Endodermal cell (in vitro differentiated cells): ENCODE results near the gene RPL7L1. TPM values are rescaled to one million over a fixed set of nuclear protein-coding genes. Genes with fewer than 3 reads are reported as not detected.
A peak's percentile ranks its signal among the peaks of the same experiment; 100 is the strongest.

Source experiments
- DNase-seq: peaks from one replicate; pipeline ENCODE4 v3.0.0-alpha.2; 2017
- H3K27ac ChIP-seq: 2 replicates; pipeline ENCODE4 v1.5.1; 2013; ENCODE audit warnings: mild to moderate bottlenecking, low read depth, low read length, moderate library complexity
- H3K27me3 ChIP-seq: 2 replicates; pipeline ENCODE4 v1.6.1; 2013; ENCODE audit warnings: mild to moderate bottlenecking, low read length, moderate library complexity; ENCODE audit not compliant: insufficient read depth, control insufficient read depth, poor library complexity, severe bottlenecking
- H3K36me3 ChIP-seq: 2 replicates; pipeline ENCODE4 v1.7.0; 2013; ENCODE audit warnings: mild to moderate bottlenecking, low read length, moderate library complexity; ENCODE audit not compliant: control insufficient read depth, insufficient read depth
- H3K4me1 ChIP-seq: one replicate; pipeline ENCODE4 v1.7.0; 2013; ENCODE audit warnings: low read length; ENCODE audit not compliant: control insufficient read depth, insufficient read depth
- H3K4me3 ChIP-seq: 2 replicates; pipeline ENCODE4 v1.5.1; 2013; ENCODE audit warnings: mild to moderate bottlenecking, low read length, moderate library complexity
- H3K9ac ChIP-seq: 2 replicates; pipeline ENCODE4 v1.6.1; 2013; ENCODE audit warnings: mild to moderate bottlenecking, low read length, moderate library complexity; ENCODE audit not compliant: poor library complexity, severe bottlenecking; ENCODE audit errors: extremely low read depth
- H3K9me3 ChIP-seq: 2 replicates; pipeline ENCODE4 v1.6.1; 2013; ENCODE audit warnings: mild to moderate bottlenecking, low read length, moderate library complexity; ENCODE audit not compliant: control insufficient read depth
- H3K27ac Mint-ChIP-seq: 2 replicates; pipeline ENCODE4 v1.8.0; 2020; ENCODE audit warnings: mixed read lengths
- H3K27me3 Mint-ChIP-seq: 2 replicates; pipeline ENCODE4 v1.8.0; 2021; ENCODE audit warnings: mild to moderate bottlenecking, mixed read lengths; ENCODE audit not compliant: insufficient read depth
- H3K36me3 Mint-ChIP-seq: 2 replicates; pipeline ENCODE4 v1.8.0; 2020; ENCODE audit warnings: low read depth, mixed read lengths
- H3K4me1 Mint-ChIP-seq: 2 replicates; pipeline ENCODE4 v1.8.0; 2020; ENCODE audit warnings: mixed read lengths
- H3K4me3 Mint-ChIP-seq: 2 replicates; pipeline ENCODE4 v1.8.0; 2020; ENCODE audit warnings: mild to moderate bottlenecking, moderate library complexity, mixed read lengths
- H3K9me3 Mint-ChIP-seq: 2 replicates; pipeline ENCODE4 v1.8.0; 2020; ENCODE audit warnings: mild to moderate bottlenecking, mixed read lengths
- CTCF ChIP-seq: fragments of 200-600 bp; sonication (generic); conservative IDR thresholded peaks from 2 replicates; pipeline ENCODE4 v1.5.0; 2021; ENCODE audit warnings: antibody characterized with exemption, mild to moderate bottlenecking
- WGBS, 2 experiments: methylation state at CpG; one replicate each; pipeline versions ENCODE4 v1.1.5 to v1.1.7; 2013; ENCODE audit warnings: missing lambda C conversion rate in 2 of 2, mixed read lengths in 1 of 2; ENCODE audit not compliant: insufficient coverage in 1 of 2, insufficient read length in 1 of 2; 5-methylcytosine and 5-hydroxymethylcytosine counted together
- total RNA-seq, 2 donors: library from RNA; stranded (reverse); fragmentation: NEBNext Ultra II Directional in 1 of 2; extraction: Animal tissue kit (Norgen Biotek cat#: 25700) in 1 of 2; gene quantifications; 2 replicates in 1 of 2; 3 replicates in 1 of 2; pipeline ENCODE4 v1.2.1, GENCODE V29; 2021

Gene RPL7L1
- total RNA-seq, 2 donors from 2014 or later: 112 to 114 TPM

GRCh38 chr6:42921801-42922200, 42.4 kb downstream of the RPL7L1 start:
- H3K9me3 Mint-ChIP-seq: no peaks in the 10 kb centered on the region
- no peaks in the 10 kb centered on the region for H3K9me3 ChIP-seq
- H3K4me1 ChIP-seq: no peaks in the 10 kb centered on the region
- H3K27me3 Mint-ChIP-seq: peaks cover 2% of the 10 kb centered on the region
- H3K27ac Mint-ChIP-seq: no peak overlapping the region
- H3K27ac ChIP-seq: no peak overlapping the region
- H3K36me3 Mint-ChIP-seq: no peaks in the 10 kb centered on the region
- no peaks in the 10 kb centered on the region for H3K36me3 ChIP-seq
- no peaks in the 10 kb centered on the region for H3K4me1 Mint-ChIP-seq
- H3K27me3 ChIP-seq: no peaks in the 10 kb centered on the region
- H3K4me3 Mint-ChIP-seq: no peak overlapping the region
- no peak for TF ChIP-seq CTCF
- H3K9ac ChIP-seq: no peak overlapping the region
- no peak overlapping the region for H3K4me3 ChIP-seq
- no peak for DNase-seq
- WGBS, 2 experiments: 85 to 92% methylated on average over 3 to 6 of the region's 6 CpGs

- no peaks in the 10 kb centered on the region for H3K36me3 Mint-ChIP-seq
- peaks cover 4% of the 10 kb centered on the region for H3K4me1 Mint-ChIP-seq
- Histone ChIP-seq H3K36me3 (no peaks in the 10 kb centered on the region), H3K27ac (no peak overlapping the region), H3K4me1 (no peaks in the 10 kb centered on the region), H3K4me3 (no peak overlapping the region), H3K27me3 (no peaks in the 10 kb centered on the region), H3K9ac (no peak overlapping the region), H3K9me3 (no peaks in the 10 kb centered on the region)
- no peaks in the 10 kb centered on the region for H3K9me3 Mint-ChIP-seq
- no peak overlapping the region for H3K27ac Mint-ChIP-seq
- no peak for TF ChIP-seq CTCF
- no peak overlapping the region for H3K4me3 Mint-ChIP-seq
- DNase-seq: no peak
- peaks cover 2% of the 10 kb centered on the region for H3K27me3 Mint-ChIP-seq
- 77 to 100% methylated on average over 2 of the region's 2 CpGs for WGBS, 2 experiments
These were observed 44.2 kb downstream of the RPL7L1 start for GRCh38 chr6:42923666-42924065.

GRCh38 chr6:42925248-42925857, 45.9 kb downstream of the RPL7L1 start:
- no peak overlapping the region for H3K9ac ChIP-seq
- H3K4me1 Mint-ChIP-seq: peaks cover 7% of the 10 kb centered on the region
- H3K4me3 ChIP-seq: no peak overlapping the region
- no peaks in the 10 kb centered on the region for H3K9me3 ChIP-seq
- H3K27me3 ChIP-seq: no peaks in the 10 kb centered on the region
- H3K27me3 Mint-ChIP-seq: peaks cover 2% of the 10 kb centered on the region
- 87 to 91% methylated on average over 9 to 23 of the region's 23 CpGs for WGBS, 2 experiments
- H3K27ac Mint-ChIP-seq: no peak overlapping the region
- no peaks in the 10 kb centered on the region for H3K36me3 ChIP-seq
- H3K4me1 ChIP-seq: no peaks in the 10 kb centered on the region
- H3K36me3 Mint-ChIP-seq: no peaks in the 10 kb centered on the region
- peak; percentile 11 for TF ChIP-seq CTCF
- no peak overlapping the region for H3K27ac ChIP-seq
- DNase-seq: peak; percentile 67
- H3K4me3 Mint-ChIP-seq: no peak overlapping the region
- no peaks in the 10 kb centered on the region for H3K9me3 Mint-ChIP-seq
